ENCODE results near the gene POLR2J3. TPM values are rescaled to one million over a fixed set of nuclear protein-coding genes. Genes with fewer than 3 reads are reported as not detected.
"Not testable (repeated sequence)": the region's sequence is repeated elsewhere in the genome, so short reads cannot be mapped to it uniquely, and the experiment has no call there.

Gene POLR2J3
- total and polyA plus RNA-seq, 7 experiments from 2014 or later = 27.3 to 142 (median 107) TPM

DNA sequence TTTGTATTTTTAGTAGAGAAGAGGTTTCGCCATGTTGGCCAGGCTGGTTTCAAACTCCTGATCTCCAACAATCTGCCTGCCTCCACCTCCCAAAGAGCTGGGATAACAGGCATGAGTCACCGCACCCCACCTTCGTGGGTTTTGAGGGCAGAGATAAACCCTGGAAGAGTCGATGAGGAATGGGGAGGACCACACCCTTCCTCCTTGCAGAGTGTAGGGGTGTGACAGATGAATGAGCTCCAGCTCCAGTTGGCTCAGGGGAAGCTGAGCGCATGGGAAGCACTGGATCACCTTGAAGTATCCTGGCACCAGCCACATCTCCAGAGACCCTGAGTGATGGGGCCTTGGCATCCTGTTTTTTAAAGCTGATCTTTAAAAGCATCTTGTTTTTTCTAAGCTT is 11.1 kb upstream of the POLR2J3 start:
- H3K27me3 Mint-ChIP-seq; DNase-seq; CTCF ChIA-PET; H3K36me3 ChIP-seq (ENCODE audit: control insufficient read depth in 2 of 3, insufficient read depth in 3 of 3, low read length in 3 of 3); H3K27me3 ChIP-seq (ENCODE audit: control insufficient read depth in 2 of 2, insufficient read depth in 2 of 2, low read length in 2 of 2); H3K4me1 Mint-ChIP-seq; H3K27ac Mint-ChIP-seq; H3K9me3 ChIP-seq (ENCODE audit: control insufficient read depth in 2 of 3, low read length in 3 of 3); ATAC-seq; H3K4me3 Mint-ChIP-seq; H3K27ac ChIP-seq (ENCODE audit: low read depth, low read length); H3K9me3 Mint-ChIP-seq; H3K36me3 Mint-ChIP-seq; POLR2A ChIA-PET; intact Hi-C loops (cut with micrococcal nuclease); H3K4me3 ChIP-seq (ENCODE audit: low read length); H3K4me1 ChIP-seq (ENCODE audit: control insufficient read depth in 2 of 2, insufficient read depth in 2 of 2, low read length in 2 of 2): not testable (repeated sequence)

DNA sequence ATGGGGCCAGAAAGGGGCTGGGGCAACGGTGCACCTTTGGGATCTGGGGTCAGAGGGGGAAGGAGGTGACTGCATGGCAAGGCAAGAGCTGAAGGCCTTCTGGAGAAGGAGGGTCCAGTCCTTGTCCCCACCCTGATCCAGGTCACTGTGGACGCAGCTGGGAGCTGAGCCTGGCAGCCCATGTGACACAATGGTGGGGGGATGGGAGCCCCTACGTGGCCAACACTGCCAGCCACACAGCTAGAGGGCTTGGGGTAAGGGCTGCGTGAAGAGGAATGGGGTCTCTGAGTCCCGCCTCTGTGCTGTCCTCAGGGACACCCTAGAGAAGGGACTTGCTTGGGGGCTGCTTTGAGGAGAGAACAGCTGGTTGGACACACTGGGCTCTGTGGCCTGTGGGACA is 9.3 kb upstream of the POLR2J3 start:
- H3K36me3 Mint-ChIP-seq; H3K9me3 Mint-ChIP-seq; H3K4me3 Mint-ChIP-seq; POLR2A ChIA-PET; H3K4me3 ChIP-seq (ENCODE audit: low read length); ATAC-seq; intact Hi-C loops (cut with micrococcal nuclease); CTCF ChIA-PET; H3K27me3 Mint-ChIP-seq; H3K27me3 ChIP-seq (ENCODE audit: control insufficient read depth in 2 of 2, insufficient read depth in 2 of 2, low read length in 2 of 2); H3K9me3 ChIP-seq (ENCODE audit: control insufficient read depth in 2 of 3, low read length in 3 of 3); H3K27ac Mint-ChIP-seq; H3K36me3 ChIP-seq (ENCODE audit: control insufficient read depth in 2 of 3, insufficient read depth in 3 of 3, low read length in 3 of 3); H3K4me1 ChIP-seq (ENCODE audit: control insufficient read depth in 2 of 2, insufficient read depth in 2 of 2, low read length in 2 of 2); H3K27ac ChIP-seq (ENCODE audit: low read depth, low read length); H3K4me1 Mint-ChIP-seq; DNase-seq: not testable (repeated sequence)

DNA sequence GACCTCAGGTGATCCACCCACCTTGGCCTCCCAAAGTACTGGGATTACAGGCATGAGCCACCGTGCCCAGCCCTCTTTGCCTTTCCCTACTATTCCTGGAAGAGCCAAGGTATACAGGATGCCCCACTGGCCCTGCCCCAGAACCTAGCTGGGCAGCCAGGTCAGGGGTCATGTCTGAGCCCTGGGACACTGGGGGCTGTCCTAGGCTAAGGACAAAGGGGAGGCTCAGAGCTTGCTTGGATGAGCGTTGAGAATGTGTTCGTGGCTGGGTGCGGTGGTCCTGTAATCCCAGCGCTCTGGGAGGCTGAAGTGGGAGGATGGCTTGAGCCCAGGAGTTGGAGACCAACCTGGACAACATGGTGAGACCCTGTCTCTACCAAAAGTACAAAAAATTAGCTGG is 6.1 kb upstream of the POLR2J3 start:
- H3K9me3 ChIP-seq (ENCODE audit: control insufficient read depth in 2 of 3, low read length in 3 of 3); H3K4me1 ChIP-seq (ENCODE audit: control insufficient read depth in 2 of 2, insufficient read depth in 2 of 2, low read length in 2 of 2); H3K4me3 ChIP-seq (ENCODE audit: low read length); H3K36me3 Mint-ChIP-seq; H3K9me3 Mint-ChIP-seq; H3K36me3 ChIP-seq (ENCODE audit: control insufficient read depth in 2 of 3, insufficient read depth in 3 of 3, low read length in 3 of 3); H3K27ac ChIP-seq (ENCODE audit: low read depth, low read length); H3K27me3 ChIP-seq (ENCODE audit: control insufficient read depth in 2 of 2, insufficient read depth in 2 of 2, low read length in 2 of 2); H3K27ac Mint-ChIP-seq; H3K4me3 Mint-ChIP-seq; H3K27me3 Mint-ChIP-seq; POLR2A ChIA-PET; CTCF ChIA-PET; intact Hi-C loops (cut with micrococcal nuclease); H3K4me1 Mint-ChIP-seq: not testable (repeated sequence)
- ATAC-seq = peak; percentile 30
- DNase-seq = peak in 1 of 9 donors; percentile 22

DNA sequence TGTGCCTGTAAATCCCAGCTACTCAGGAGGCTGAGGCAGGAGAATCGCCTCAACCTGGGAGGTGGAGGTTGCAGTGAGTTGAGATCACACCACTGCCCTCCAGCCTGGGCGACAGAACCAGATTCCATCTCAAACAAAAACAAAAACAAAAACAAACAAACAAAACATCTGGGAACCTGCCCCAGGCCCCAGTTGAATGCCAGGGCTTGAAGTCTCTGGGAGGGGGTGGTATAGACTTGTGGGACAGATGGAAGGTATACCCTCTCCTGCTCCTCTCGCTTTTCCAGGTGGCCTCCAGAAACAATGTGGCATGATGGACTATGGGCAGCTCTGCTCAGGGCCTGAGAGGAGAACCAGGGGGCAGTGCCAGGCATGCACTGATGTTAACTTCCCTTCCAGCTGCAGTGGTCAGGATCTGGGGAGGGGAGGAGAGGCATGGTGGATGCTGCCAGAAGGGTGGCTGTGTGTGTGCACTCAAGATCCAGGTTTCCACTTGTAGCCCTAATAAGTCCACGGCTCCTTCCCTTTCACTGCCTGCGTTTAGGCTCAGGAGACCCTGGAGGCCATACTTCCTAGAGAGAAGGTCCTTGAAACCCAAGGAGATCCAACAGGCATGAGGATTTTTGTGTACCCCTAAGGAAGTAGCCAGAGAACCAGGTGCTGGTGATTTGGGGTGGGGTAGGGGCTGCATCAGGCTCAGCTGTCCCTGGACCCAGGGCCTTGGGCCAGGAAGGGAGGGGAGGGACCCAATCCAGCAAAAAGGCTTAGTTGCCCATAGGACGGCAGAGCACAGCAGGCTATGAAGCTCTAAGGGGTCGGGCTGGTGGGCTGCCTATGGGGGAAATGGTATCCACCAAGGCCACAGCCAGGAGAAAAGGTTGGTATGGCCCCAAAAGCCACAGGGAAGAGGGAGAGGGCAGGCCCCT is 5.2 kb upstream of the POLR2J3 start:
- H3K27ac Mint-ChIP-seq; H3K4me1 Mint-ChIP-seq; H3K36me3 ChIP-seq (ENCODE audit: control insufficient read depth in 2 of 3, insufficient read depth in 3 of 3, low read length in 3 of 3); DNase-seq; H3K36me3 Mint-ChIP-seq; ATAC-seq; H3K4me3 Mint-ChIP-seq; intact Hi-C loops (cut with micrococcal nuclease); H3K27me3 ChIP-seq (ENCODE audit: control insufficient read depth in 2 of 2, insufficient read depth in 2 of 2, low read length in 2 of 2); H3K27me3 Mint-ChIP-seq; CTCF ChIA-PET; H3K9me3 Mint-ChIP-seq; H3K4me1 ChIP-seq (ENCODE audit: control insufficient read depth in 2 of 2, insufficient read depth in 2 of 2, low read length in 2 of 2); POLR2A ChIA-PET; H3K4me3 ChIP-seq (ENCODE audit: low read length); H3K9me3 ChIP-seq (ENCODE audit: control insufficient read depth in 2 of 3, low read length in 3 of 3); H3K27ac ChIP-seq (ENCODE audit: low read depth, low read length): not testable (repeated sequence)

DNA sequence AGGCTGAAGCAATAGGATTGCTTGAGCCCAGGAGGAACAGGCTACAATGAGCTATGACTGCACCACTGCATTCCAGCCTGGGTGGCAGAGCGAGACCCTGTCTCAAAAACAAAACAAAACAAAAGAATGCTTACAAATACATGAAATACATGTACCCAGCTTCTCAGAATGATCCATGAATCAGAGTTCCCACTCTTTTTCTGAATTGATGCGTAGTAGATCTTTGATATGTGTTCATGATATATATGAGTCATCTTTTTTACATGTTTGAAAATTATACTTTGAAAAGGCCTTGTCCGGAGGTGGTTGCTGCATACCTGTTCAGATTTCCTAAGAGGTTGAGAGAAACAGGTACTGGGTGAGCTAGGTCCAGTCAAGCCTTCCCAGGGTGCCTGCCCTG is 4.0 kb upstream of the POLR2J3 start:
- H3K9me3 Mint-ChIP-seq; intact Hi-C loops (cut with micrococcal nuclease); DNase-seq; H3K36me3 ChIP-seq (ENCODE audit: control insufficient read depth in 2 of 3, insufficient read depth in 3 of 3, low read length in 3 of 3); POLR2A ChIA-PET; H3K4me3 ChIP-seq (ENCODE audit: low read length); H3K4me1 Mint-ChIP-seq; H3K9me3 ChIP-seq (ENCODE audit: control insufficient read depth in 2 of 3, low read length in 3 of 3); H3K36me3 Mint-ChIP-seq; ATAC-seq; H3K27ac Mint-ChIP-seq; H3K27ac ChIP-seq (ENCODE audit: low read depth, low read length); H3K4me3 Mint-ChIP-seq; H3K27me3 Mint-ChIP-seq; H3K4me1 ChIP-seq (ENCODE audit: control insufficient read depth in 2 of 2, insufficient read depth in 2 of 2, low read length in 2 of 2); H3K27me3 ChIP-seq (ENCODE audit: control insufficient read depth in 2 of 2, insufficient read depth in 2 of 2, low read length in 2 of 2); CTCF ChIA-PET: not testable (repeated sequence)

DNA sequence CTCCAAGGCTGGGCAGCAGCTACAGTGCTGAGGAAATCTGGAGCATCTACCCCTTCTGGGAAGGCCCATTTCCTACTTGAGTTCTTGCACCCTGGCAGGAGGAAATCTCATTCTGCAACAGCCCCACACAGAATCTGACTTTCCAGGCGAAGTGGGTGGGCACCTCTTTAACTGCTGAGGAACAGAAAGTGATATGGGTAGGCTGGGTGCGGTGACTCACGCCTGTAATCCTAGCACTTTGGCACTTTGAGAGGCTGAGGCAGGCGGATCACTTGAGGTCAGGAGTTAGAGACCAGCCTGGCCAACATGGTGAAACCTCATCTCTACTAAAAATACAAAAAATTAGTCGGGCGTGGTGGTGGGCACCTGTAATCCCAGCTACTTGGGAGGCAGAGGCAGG is 2.2 kb upstream of the POLR2J3 start:
- H3K4me1 Mint-ChIP-seq; H3K27me3 ChIP-seq (ENCODE audit: control insufficient read depth in 2 of 2, insufficient read depth in 2 of 2, low read length in 2 of 2); H3K9me3 Mint-ChIP-seq; H3K27ac ChIP-seq (ENCODE audit: low read depth, low read length); ATAC-seq; DNase-seq; CTCF ChIA-PET; H3K36me3 Mint-ChIP-seq; H3K9me3 ChIP-seq (ENCODE audit: control insufficient read depth in 2 of 3, low read length in 3 of 3); H3K27ac Mint-ChIP-seq; H3K4me3 Mint-ChIP-seq; POLR2A ChIA-PET; H3K4me1 ChIP-seq (ENCODE audit: control insufficient read depth in 2 of 2, insufficient read depth in 2 of 2, low read length in 2 of 2); intact Hi-C loops (cut with micrococcal nuclease); H3K27me3 Mint-ChIP-seq; H3K36me3 ChIP-seq (ENCODE audit: control insufficient read depth in 2 of 3, insufficient read depth in 3 of 3, low read length in 3 of 3); H3K4me3 ChIP-seq (ENCODE audit: low read length): not testable (repeated sequence)

DNA sequence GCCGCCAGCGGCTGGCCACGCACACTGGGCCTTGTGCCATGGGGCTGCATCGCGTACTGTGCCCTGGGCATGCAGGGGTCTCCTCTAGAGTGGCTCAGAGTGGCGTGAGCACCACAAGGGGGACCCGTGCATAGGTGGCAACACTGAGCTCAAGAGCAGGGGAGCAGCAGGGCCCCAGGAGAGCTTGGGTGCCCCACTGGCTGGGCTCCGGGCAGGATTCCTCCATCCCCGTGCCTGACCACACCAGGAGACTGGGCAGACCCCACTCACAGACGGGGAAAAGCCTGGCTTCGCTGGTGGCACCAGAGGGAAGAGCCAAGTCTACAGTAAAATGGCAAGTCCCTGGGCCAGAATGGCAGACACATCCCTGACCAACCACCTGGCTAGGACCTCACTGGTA is 3.8 kb downstream of the POLR2J3 start:
- H3K9me3 ChIP-seq (ENCODE audit: control insufficient read depth in 2 of 3, low read length in 3 of 3); H3K27ac ChIP-seq (ENCODE audit: low read depth, low read length); POLR2A ChIA-PET; H3K27me3 ChIP-seq (ENCODE audit: control insufficient read depth in 2 of 2, insufficient read depth in 2 of 2, low read length in 2 of 2); H3K27ac Mint-ChIP-seq; H3K36me3 Mint-ChIP-seq; H3K4me3 Mint-ChIP-seq; H3K27me3 Mint-ChIP-seq; CTCF ChIA-PET; H3K4me1 ChIP-seq (ENCODE audit: control insufficient read depth in 2 of 2, insufficient read depth in 2 of 2, low read length in 2 of 2); H3K9me3 Mint-ChIP-seq; intact Hi-C loops (cut with micrococcal nuclease); DNase-seq; ATAC-seq; H3K36me3 ChIP-seq (ENCODE audit: control insufficient read depth in 2 of 3, insufficient read depth in 3 of 3, low read length in 3 of 3); H3K4me3 ChIP-seq (ENCODE audit: low read length); H3K4me1 Mint-ChIP-seq: not testable (repeated sequence)
